GM18861 (cell line): ENCODE data around the gene TJP1.

Experiments used
- ATAC-seq: cut with Tn5 transposase; IDR thresholded peaks from one replicate; pipeline ENCODE4 v1.9.1; 2021; ENCODE audit not compliant: unreplicated experiment

TJP1 gene

DNA sequence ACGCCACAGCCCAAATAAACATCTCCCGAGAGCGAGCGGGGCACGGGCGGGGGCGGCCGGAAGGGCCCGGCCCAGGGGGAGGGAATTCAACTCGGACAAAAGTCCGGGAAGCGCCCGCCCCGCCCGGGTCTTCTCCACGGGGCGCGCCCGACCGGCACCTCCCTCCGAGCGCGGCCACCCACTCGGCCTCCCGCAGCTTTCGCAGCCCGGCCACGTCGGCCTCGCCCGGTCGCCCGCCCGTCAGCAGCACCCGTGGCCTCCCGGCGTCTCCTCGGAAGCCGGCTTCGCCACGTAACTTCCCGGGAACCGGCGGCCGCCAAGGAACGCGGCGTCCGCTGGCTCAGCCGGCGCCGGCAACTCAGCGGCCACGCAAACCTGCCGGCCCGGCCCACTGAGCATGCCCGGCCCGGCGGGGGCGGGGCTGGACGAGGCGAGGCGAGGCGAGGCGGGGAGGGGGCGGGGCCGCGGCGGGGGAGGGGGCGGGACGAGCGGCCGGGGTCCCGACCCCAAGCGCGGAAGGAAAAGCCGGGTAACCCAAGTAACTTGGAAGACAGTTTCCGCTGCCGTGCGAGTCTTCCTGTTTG lies at the start of gene TJP1:
TSS of gene TJP1 (minus strand) at position 369 of the 584 bp plus-strand sequence. CDS start 440 bp downstream, outside the sequence.
- no peak for ATAC-seq

DNA sequence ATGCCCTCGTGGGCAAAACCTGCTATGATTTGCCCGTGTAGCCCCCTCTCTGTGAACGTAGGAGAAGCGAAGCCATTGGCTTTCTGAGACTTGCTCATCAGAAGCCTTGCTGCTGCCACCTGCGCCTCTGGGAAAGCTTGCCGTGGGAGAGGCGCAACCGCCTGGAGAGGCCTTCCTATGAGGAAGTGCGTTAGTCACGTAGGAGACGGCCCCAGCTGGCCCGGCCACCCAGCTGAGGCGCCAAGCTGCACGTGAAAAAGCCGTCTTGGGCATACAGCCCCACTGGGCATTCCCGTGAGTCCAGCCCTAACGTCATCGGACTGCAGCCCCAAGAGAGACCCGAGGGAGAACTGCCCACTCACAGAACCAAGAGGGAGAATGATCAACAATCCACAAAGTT lies 49.1 kb upstream of the TJP1 start:
- ATAC-seq, result no peak

DNA sequence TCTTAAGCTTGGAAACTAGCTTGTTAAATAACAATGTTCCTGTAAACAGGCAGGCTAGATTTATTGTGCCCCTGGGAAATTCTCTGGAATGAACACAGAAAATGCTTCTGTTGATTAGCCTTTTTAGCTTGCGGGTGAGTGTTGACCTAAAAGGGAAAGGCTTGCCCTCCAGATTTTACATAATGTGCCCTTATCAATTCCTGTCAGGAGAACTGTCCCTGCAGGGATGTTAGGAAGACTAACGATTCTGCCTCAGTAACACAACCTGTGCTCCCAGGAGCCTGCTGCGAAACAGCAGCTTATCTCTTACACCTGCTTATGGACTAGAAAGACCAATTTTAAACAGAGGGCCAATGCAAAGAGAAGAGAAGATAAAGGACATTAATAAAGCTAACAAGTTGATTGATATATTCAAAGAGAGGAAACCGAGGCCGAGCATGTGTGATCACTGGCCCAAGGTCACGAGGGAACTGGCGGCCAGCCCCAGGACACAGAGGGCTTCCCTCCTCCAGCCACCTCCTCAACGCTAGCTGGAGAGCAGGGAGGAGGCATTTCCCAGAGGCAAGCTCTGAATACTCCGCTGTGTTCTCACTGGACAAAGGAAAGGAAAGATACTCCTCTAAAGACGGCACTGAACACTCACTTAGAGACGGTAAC lies 48.4 kb upstream of the TJP1 start:
- no peak for ATAC-seq

DNA sequence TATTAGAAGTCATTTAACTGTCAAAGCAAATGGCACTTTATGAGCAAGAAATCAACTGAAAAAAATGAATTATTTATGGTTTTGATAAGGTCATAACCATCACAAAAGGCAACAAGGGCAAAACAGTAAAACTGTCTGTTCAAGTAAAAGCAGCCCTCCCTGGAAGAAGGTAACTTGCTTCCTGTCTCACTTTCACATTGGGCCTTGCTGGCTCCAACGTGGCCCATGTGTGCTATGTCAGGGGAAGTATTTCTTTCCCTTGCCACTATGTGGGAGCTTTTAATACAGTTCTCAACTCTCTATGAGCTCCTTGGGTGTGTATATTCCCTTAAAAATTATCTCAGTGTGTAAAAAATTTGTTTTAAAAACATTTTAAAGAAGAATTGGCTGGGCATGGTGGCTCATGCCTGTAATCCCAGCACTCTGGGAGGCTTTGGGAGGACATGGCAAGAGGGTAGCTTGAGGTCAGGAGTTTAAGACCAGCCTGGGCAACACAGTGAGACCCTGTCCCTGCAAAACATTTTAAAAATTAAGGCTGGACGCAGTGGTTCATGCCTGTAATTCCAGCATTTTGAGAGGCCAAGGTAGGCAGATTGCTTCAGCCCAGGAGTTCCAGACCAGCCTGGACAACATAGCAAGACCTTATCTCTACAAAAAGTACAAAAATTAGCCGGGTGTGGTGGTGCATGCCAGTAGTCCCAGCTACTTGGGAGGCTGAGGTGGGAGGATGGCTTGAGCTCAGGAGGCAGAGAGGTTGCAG lies 45.2 kb upstream of the TJP1 start:
- no peak for ATAC-seq

DNA sequence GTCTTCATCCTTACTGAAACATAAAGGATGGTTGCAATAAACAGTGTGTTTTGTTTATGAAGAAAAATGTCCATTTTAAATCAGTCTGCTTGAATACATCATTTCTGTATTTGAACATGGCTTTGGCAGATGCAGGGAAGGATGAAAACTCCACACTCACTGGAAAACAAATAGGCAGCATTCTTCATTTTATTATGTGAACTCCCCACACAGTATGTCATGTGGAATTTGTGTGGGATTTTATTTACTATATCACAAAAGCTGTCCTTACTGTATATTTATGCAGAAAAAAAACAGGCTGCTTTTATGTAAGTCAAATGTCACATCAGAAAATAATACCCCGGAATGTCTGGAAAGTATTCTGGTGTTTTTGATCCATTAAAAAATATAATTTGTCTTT lies 44.1 kb upstream of the TJP1 start:
- ATAC-seq, result no peak

DNA sequence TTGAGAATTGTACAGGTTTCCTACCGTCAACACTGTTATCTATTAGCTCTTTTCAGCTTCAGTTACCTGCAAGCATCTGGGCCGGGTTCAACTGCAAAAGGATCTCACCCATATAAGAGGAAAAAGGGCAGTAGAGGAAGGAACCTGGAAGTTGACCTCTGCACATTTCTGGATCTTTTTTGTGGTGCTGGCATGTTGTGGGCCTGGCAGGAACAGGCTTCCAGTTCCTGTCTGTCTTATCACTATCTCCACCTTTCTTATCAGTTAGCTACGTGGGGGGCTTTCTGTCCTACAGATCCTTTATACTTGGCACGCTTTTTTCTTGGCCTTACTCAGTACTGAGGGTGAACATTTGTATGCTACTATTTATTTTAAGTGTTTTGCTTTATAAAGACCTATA lies 42.2 kb upstream of the TJP1 start:
- no peak for ATAC-seq

DNA sequence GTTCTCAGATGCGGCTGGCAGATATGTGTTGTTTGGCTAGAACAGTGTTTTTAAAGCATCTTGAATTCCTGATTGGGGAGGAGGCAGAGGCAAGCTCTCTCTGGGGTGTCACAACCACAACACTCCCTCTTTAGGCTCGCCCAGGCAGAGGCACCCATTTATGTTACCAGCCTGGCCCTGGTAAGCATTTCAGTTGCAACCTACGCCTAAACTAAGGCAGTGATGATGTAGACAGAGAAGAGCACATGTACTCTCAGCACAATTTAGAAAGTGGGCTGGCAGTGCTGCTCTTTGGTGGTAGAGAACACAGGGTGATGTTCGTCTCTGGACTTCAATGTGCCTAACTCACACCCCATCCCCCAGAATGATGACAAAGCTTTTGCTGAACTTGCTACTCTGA lies 41.2 kb upstream of the TJP1 start:
- ATAC-seq, result no peak

DNA sequence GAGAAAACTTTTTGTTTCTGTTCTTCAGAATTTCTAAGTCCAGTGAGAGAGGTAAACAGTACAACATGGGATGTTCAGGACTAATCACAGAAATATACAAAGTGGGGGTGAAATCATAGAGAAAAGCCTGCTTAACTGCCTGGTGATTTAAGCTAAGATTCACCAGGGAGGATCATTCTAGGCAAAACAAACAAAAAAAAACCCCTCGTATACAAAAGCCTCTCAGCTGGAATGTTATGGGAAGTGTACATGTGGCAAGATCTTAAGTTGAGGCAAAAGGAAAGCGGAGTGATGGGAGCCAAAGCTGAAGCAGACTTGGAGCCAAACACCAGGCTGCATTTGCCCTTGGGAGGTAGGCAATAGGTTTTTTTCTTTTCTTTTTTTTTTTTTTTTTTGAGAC lies 40.0 kb upstream of the TJP1 start:
- no peak for ATAC-seq

DNA sequence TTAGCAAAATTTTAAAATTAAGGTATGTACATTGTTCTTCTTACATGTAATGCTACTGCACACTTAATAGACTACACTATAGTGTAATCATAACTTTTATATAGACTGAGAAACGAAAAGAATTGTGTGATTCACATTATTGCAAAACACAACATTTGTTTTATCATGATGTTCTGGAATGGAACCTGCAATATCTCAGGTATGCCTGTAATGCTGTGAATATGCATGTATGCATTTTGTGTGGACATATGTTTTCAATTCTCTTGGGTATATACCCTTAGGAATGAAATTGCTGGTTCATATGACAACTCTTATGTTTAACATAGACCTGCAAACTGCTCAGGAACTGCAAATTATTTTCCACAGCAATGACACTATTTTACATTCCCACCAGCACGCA lies 38.6 kb upstream of the TJP1 start:
- no peak for ATAC-seq

DNA sequence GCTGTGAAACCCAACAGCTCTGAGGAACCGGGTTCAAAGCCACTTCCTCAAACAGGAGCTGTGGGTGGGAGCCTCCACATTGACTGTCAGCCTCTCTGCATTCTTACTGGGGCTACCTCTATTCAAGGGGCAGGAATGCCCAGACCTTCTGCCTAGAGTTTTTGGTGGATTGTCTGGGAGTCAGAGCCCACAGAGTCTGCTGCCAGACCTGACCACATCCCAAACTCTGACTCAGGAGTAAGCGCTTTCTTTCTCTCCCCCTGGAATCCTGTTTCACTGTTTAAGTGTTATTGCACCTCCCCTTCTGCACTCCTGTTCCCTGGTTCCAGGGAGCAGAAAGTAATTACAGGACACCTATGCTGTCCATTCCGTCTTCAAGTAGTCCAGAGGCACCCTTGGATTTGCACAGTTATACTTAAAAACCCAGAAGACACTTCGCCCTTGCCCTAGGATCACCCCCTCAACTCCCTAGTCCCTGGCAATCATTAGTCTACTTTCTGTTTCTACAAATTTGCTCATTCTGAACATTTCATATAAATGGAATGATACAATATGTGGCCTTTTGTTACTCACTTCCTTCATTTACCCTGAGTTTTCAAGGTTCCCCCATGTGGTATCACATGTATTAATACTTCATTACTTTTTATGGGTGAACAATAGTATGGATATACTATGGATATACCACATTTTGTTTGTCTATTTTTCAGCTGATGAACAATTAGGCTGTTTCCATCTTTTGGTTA lies 37.9 kb upstream of the TJP1 start:
- no peak for ATAC-seq

DNA sequence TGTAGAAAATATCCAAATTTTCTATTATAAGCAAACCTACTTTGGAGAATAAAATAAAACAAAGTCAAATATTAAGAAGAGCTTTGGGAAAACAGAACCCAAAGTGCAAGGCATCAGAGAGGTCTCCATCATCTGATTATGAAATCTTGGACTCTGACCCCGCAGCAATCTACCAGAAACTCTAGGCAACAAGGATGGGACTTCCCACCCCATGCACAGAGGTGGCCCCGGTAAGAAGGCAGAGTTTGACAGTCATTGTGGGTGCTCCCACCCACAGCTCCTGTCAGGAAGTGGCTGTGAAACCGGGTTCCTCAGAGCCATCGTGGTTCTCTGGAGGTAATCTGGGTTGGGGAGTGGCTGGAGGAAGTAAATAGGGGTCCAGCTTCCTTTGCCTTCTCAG lies 37.0 kb upstream of the TJP1 start:
- ATAC-seq, result no peak

DNA sequence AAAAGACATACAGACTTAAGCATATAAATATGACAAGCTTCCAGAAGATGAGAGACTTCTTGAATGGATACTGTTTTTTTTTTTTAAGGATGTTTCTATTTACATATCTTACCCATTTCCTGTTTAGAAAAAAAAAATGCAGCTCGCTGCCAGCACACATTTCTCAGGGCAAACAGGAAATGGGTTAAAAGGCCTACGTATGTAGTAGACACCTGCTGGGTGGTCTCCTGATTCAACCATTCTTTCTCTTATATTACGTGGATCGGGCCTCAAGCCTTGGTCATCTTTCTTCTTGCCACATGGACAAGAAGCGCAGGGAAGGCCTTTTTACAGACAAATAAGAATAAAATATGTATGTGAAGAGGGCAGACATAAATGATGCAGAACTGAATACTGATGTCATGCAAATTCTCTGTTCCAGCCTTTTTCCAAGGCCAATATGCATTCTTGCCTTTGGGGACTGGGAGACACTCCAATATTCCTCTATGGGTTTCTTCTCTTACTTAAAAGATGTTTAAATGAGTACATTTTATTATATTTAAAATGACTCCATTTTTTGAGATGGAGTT lies 35.0 kb upstream of the TJP1 start:
- ATAC-seq, result no peak

DNA sequence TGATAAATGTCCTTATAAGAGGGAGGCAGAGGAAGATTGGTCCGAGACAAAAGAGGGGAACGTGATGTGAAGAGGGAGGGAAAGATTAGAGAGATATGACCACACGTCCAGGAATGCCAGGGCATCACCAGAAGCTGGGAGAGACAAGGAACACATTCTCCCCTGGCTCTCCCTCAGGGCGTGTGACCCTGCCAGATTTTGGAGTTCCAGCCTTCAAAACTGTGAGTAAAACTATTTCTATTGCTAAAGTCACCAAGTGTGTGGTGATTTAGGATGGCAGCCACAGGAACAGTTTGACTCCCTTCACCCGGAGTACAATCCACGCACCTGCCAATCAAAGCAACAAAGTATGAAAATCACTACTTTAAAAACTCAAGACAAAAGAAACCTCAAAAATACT lies 32.1 kb upstream of the TJP1 start:
- ATAC-seq, result no peak

DNA sequence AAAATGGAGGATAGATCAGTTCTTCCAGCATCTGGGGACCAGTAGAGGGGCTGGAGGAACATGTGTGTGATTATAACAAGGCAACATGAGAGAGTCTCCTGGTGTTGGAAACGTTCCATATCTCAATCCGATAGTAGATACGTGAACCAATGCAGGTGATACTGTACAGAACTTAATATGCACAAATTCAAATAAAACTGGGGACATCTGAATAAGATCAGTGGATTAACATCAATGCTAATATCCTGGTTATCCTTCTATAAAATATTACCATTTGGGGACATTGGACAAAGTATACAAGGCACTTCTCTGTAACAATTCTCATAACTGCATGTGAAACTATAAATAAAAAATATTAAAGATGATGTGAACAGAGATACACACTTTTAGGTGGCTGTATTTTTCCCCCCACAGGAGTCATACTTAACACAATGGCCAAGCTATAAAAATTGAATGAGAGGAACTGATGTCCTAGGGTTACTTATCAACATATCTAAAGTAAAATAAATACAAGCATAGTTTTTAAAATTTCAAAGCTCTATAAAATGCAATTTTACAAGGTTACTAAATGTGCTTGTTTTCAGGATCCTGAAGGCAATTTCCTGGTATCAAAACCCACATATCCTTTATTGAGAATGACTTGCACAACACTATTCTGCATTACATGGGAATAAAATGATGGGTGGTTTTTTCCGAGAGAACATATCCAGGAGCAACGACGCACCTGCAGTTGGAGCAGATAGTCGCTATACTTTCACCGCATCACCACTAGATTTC lies 31.1 kb upstream of the TJP1 start:
- ATAC-seq, result no peak

DNA sequence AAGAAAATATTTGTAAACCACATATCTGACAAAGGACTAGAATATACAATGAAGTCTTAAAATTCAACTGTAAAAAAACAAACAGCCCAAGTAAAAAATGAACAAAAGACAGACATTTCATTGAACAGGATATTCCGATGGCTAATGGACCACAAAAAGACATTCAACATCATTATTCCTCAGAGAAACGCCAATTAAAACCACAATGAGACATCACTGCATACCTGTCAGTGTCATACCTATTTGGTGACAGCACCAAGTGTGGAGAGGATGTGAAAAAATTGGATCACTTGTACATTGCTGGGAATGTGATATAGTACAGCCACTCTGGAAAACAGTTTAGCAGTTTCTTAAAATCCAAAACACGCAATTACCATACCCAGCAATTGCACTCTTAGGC lies 29.9 kb upstream of the TJP1 start:
- ATAC-seq, result no peak

DNA sequence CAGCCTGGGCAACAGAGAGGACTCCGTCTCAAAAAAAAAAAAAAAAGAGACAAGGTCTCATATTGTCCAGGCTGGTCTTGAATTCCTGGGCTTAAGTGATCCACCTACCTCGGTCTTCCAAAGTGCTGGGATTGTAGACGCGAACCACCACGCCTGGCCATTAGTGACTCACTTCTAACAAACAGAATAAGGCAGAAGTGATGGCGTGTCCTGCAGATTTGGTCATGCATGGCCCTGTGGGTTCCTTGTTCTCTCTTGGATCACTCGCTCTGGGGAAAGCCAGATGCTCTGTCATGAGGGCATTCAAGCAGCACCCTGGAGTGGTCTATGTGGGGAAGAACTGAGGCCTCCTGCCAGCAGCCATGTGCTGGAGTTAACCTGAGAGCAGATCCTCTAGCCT lies 27.4 kb upstream of the TJP1 start:
- ATAC-seq, result no peak

DNA sequence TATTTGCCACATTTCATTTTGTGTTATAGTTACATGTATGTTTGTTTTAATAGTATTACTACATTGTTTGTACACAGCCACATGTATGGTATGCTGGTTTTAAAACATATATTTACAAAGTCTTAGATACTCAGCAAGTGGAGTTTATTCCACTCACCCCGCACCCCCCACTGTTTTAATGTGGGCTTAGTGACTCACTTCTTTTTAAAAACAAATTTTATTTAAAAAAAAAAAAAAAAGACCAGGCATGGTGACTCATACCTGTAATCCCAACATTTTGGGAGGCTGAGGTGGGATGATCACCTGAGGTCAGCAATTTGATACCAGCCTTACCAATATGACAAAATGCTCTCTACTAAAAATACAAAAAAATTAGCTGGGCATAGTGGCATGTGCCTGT lies 26.9 kb upstream of the TJP1 start:
- ATAC-seq, result no peak

DNA sequence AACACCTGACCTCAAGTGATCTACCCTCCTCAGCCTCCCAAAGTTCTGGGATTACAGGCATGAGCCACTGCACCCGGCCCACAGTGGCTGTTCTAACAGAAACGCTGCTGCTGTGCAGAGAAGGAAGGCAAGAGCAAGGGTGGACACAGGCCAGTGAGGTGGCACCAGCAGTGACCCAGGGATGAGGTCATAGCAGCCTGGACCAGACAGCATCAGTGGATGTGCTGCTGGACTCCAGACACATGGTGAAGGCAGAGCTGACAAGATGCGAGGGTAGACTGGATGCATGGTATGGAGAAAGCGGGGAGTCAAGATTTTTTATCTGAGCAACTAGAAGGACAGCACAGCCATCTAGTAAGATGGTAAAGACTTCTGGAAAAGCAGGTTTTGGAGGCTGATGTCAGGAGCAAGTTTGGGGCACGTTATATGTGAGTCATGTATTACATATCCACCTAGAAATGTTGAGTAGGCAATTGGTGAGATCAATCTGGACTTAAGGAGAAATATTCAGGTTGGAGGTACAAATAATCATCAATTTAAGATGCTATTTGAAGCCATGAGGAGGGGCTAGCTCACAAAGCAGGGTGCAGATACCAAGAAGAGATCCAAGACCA lies 22.1 kb upstream of the TJP1 start:
- no peak for ATAC-seq

DNA sequence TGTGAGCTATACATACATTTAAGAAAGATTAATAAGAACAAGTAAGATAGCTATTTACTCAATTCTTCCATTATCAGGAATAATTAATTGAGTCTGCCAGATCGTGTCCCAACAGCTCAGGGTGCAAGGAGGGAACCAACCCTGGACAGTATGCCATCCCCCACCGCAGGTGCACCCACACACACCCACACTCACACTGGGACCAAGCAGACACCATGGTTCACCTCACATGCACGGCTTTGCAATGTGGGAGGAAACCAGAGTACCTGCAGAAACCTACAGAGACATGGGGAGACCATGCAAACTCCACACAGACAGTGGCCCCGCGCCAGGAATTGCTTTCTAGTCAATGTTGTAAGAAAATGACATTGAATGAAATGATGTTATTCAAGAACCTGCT lies 20.0 kb upstream of the TJP1 start:
- no peak for ATAC-seq

DNA sequence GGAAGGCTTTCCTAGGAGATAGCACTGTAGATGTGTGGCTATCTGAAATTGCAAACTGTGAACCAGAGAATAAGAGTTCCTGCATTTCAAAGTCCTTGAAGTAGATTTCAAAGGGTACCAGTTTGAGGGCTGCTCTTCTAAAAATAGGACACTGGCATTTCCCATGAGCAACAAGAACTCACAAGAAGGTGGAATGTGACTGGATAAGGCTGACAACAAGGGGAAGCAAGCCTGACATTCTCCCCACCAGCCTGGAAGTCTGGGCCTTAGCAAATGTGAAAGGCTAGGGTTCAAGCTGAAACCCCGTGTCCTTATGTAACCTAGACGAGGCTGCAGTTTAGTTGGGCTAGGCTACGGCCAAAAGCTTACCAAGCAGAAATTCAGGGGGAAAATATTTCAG lies 18.7 kb upstream of the TJP1 start:
- no peak for ATAC-seq
